GOT3 (cell line): ENCODE measurements around the gene ZNF649.
A peak's percentile ranks its signal among the peaks of the same experiment; 100 is the strongest.

Source experiments
- DNase-seq: peaks from one replicate; lab custom pipeline; 2025; ENCODE audit warnings: mixed read lengths; lab: John Stamatoyannopoulos, UW

Gene ZNF649

DNA sequence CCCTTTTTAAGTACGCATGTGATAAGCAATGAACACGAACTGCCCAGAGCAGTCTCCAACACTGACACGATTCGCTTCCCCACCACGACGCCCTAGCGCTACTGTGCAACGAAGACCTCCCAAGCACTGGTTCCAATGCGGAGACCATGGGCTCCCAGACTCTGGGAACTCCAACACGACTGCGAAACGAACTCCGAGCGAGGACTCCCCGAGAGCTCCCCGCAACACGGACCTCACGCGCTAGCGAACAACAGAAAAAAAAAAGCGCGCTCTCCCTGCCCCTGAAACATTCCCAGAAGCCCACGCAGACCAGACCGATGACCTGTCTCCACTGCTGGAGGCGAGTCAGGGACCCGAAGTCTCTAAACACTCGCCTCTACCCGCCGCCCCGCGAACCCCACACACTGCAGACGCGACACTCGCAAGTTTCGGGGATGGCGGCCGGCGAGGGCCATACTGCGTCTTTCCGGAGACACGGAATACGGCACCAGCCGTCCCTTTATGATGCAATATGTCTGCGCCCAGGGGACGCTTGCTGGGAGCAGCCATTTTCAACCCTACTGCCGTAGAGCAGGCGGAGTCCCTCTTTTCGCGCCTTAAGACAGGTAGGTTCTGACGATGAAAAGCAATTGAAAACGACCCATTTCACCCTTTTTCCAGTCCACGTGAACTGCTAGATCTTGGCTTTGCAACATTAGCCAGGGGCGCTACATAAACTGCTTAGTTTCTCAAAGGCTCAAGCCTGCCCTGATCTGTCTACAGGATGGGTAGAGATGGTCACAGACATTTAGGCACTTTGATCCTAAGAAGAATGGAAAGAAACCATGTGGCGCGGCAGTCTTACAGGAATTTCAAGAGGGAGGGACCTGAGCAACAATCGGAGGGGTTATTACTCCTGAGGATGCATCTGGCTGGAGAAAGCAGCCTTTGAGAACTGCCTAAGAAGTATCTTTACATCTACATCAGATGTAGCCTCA, 17.0 kb downstream of the ZNF649 start, which contains the start of gene ZNF577:
ZNF577 (minus strand) TSS at position 430 of the 977 bp plus-strand sequence. CDS start 7,569 bp downstream, outside the sequence.
- peak; percentile 51 for DNase-seq

- DNase-seq, result no peak
Observed at GRCh38 chr19:51884713-51885112, 20.1 kb downstream of the ZNF649 start.

- DNase-seq, result no peak
Observed at GRCh38 chr19:51882518-51882917, 22.3 kb downstream of the ZNF649 start.

DNA sequence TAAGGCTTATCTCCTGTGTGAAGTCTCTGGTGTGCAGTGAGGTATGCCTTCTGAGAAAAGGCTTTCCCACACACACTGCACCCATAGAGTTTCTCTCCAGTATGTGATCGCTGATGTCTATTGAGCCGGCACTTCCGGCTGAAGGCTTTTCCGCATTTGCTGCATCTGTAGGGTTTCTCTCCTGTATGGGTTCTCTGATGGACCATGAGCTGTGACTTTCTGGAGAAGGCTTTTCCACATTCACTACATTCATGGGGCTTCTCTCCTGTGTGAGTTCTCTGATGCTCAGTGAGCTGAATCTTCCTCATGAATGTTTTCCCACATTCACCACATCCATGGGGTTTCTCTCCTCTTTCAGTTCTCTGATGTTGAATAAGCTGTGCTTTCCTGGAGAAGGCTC, 31.7 kb downstream of the ZNF649 start:
- DNase-seq, result no peak

- DNase-seq, result no peak
Observed at GRCh38 chr19:51861870-51862622, 42.8 kb downstream of the ZNF649 start.
